Testis (tissue), 3 donors: ENCODE data around the gene HECW1. TPM values are rescaled to one million over a fixed set of nuclear protein-coding genes. Genes with fewer than 3 reads are reported as not detected.
A peak's percentile ranks its signal among the peaks of the same experiment; 100 is the strongest.
"Not testable (repeated sequence)": the region's sequence is repeated elsewhere in the genome, so short reads cannot be mapped to it uniquely, and the experiment has no call there.

Source experiments
- DNase-seq: peaks from one replicate; pipeline ENCODE4 v3.0.0-alpha.2; 2019
- H3K27ac ChIP-seq, 2 donors: fragments of 200-600 bp; sonication (generic); one replicate each; pipeline ENCODE4 v1.5.1; 2019
- H3K27me3 ChIP-seq: fragments of 200-600 bp; sonication (generic); one replicate; pipeline ENCODE4 v1.5.1; 2019
- H3K36me3 ChIP-seq: fragments of 200-600 bp; sonication (generic); one replicate; pipeline ENCODE4 v1.5.1; 2017; ENCODE audit warnings: low read depth; ENCODE audit errors: missing control alignments
- H3K4me1 ChIP-seq: fragments of 200-600 bp; sonication (generic); one replicate; pipeline ENCODE4 v1.5.1; 2019
- H3K4me3 ChIP-seq, 2 donors: fragments of 200-600 bp; sonication (generic); one replicate each; pipeline ENCODE4 v1.5.1; 2017 to 2019
- H3K9me3 ChIP-seq: fragments of 200-600 bp; sonication (generic); one replicate; pipeline ENCODE4 v1.5.1; 2017
- CTCF ChIP-seq, 3 experiments: fragments of 450-650 bp in 2 of 3; fragments of 200-600 bp in 1 of 3; sonication (generic) in 1 of 3; IDR thresholded peaks; one replicate each; pipeline ENCODE4 v1.5.1; 2016 to 2019; ENCODE audit warnings: antibody characterized with exemption in 3 of 3, mild to moderate bottlenecking in 2 of 3, moderate library complexity in 1 of 3
- POLR2A ChIP-seq: fragments of 450-650 bp; IDR thresholded peaks from one replicate; pipeline ENCODE4 v1.6.1; 2017; ENCODE audit warnings: antibody characterized with exemption, mild to moderate bottlenecking, moderate library complexity
- WGBS, 2 donors: methylation state at CpG; one replicate each; pipeline ENCODE4 v1.1.5; 2018; 5-methylcytosine and 5-hydroxymethylcytosine counted together
- intact Hi-C: fragments of 100-400 bp; cut with DNase I; formaldehyde crosslinking; loops from one replicate; pipeline ENCODE4 v1.15.1; 2023; ENCODE audit warnings: low total_unique reads
- polyA plus RNA-seq: library from polyadenylated mRNA; stranded (reverse); fragments of 350-450 nt; fragmentation: Illumina TruSeq; extraction: RNeasy Lipid Tissue Mini Kit (QIAGEN cat#74804); gene quantifications from one replicate; pipeline ENCODE4 v1.2.3, GENCODE V29; 2014; ENCODE audit warnings: low read depth, low replicate concordance; ENCODE audit not compliant: insufficient read depth
- total RNA-seq, 2 donors: library from RNA; depleted of rRNA; stranded (reverse); fragments of >200 nt; gene quantifications; one replicate each; pipeline ENCODE4 v1.2.3, GENCODE V29; 2016

Gene HECW1
- total and polyA plus RNA-seq, 3 donors from 2014 or later: 3.2 to 14.5 (median 5.0) TPM

- H3K36me3 ChIP-seq: no peaks in the 10 kb centered on the region
- TF ChIP-seq CTCF (IDR thresholded peaks at IDR 0.05) (no peak), POLR2A (no peak)
- no peak overlapping the region for H3K4me3 ChIP-seq
- no peaks in the 10 kb centered on the region for H3K4me1 ChIP-seq
- no peaks in the 10 kb centered on the region for H3K27me3 ChIP-seq
- peak; percentile 19 for DNase-seq
- no peaks in the 10 kb centered on the region for H3K9me3 ChIP-seq
- intact Hi-C loops: no loop called here
- no peak overlapping the region for H3K27ac ChIP-seq
- WGBS, 2 donors: 53 to 71% methylated on average over 1 of the region's 1 CpG
Observed at GRCh38 chr7:43572516-43573049, 460.1 kb downstream of the HECW1 start.

- H3K27me3 ChIP-seq, H3K27ac ChIP-seq, H3K9me3 ChIP-seq, H3K4me1 ChIP-seq, H3K4me3 ChIP-seq, H3K36me3 ChIP-seq, DNase-seq, intact Hi-C loops: not testable (repeated sequence)
- WGBS, 2 donors: 95% methylated on average over 2 of the region's 2 CpGs
Observed at GRCh38 chr7:43573832-43574231, 461.4 kb downstream of the HECW1 start.

GRCh38 chr7:43575506-43575905 lies 463.1 kb downstream of the HECW1 start:
- H3K36me3 ChIP-seq: no peaks in the 10 kb centered on the region
- no peak for TF ChIP-seq POLR2A
- no peak for TF ChIP-seq CTCF (IDR thresholded peaks at IDR 0.05)
- WGBS, 2 donors: 93 to 95% methylated on average over 6 of the region's 6 CpGs
- H3K4me3 ChIP-seq: no peak overlapping the region
- no peak for DNase-seq
- intact Hi-C loops: no loop called here
- H3K27ac ChIP-seq: no peak overlapping the region
- no peaks in the 10 kb centered on the region for H3K4me1 ChIP-seq
- no peaks in the 10 kb centered on the region for H3K27me3 ChIP-seq
- no peaks in the 10 kb centered on the region for H3K9me3 ChIP-seq

- WGBS, 2 donors: 91% methylated on average over 3 of the region's 3 CpGs
- intact Hi-C loops: no loop called here
- TF ChIP-seq POLR2A: no peak
- no peak for TF ChIP-seq CTCF (IDR thresholded peaks at IDR 0.05)
Observed at GRCh38 chr7:43576241-43576640, 463.8 kb downstream of the HECW1 start.

GRCh38 chr7:43577485-43577951 lies 465.1 kb downstream of the HECW1 start:
- WGBS, 2 donors: 63 to 73% methylated on average over 6 of the region's 6 CpGs
- DNase-seq: no peak

More at GRCh38 chr7:43576241-43576640, 463.8 kb downstream of the HECW1 start:
- no peak for DNase-seq
- Histone ChIP-seq H3K36me3 (no peaks in the 10 kb centered on the region), H3K4me3 (no peak overlapping the region), H3K4me1 (no peaks in the 10 kb centered on the region), H3K27ac (no peak overlapping the region), H3K27me3 (no peaks in the 10 kb centered on the region), H3K9me3 (no peaks in the 10 kb centered on the region)

More at GRCh38 chr7:43577485-43577951, 465.1 kb downstream of the HECW1 start:
- Histone ChIP-seq H3K27ac (no peak overlapping the region), H3K9me3 (no peaks in the 10 kb centered on the region), H3K4me1 (no peaks in the 10 kb centered on the region), H3K4me3 (no peak overlapping the region), H3K36me3 (no peaks in the 10 kb centered on the region), H3K27me3 (no peaks in the 10 kb centered on the region)
- intact Hi-C loops: no loop called here
- TF ChIP-seq CTCF (IDR thresholded peaks at IDR 0.05) (no peak), POLR2A (no peak)
